Mesenchymal stem cell (in vitro differentiated cells and primary cell): Measurements from ENCODE around the gene LIX1L.
A peak's percentile ranks its signal among the peaks of the same experiment; 100 is the strongest.

Experiments
- DNase-seq: peaks from one replicate; pipeline ENCODE4 v3.0.0-alpha.2; 2013
- H2AFZ ChIP-seq: one replicate; pipeline ENCODE4 v1.6.1; 2013; ENCODE audit warnings: low read depth, mild to moderate bottlenecking, control low read depth, inconsistent platforms, low read length, moderate library complexity
- H2AK5ac ChIP-seq: 2 replicates; pipeline ENCODE4 v1.6.1; 2013; ENCODE audit warnings: low read length, moderate library complexity, mild to moderate bottlenecking, inconsistent platforms; ENCODE audit not compliant: severe bottlenecking
- H2BK120ac ChIP-seq: one replicate; pipeline ENCODE4 v1.6.1; 2013; ENCODE audit warnings: low read depth, mild to moderate bottlenecking, inconsistent platforms, low read length, moderate library complexity
- H2BK12ac ChIP-seq, 2 experiments: one replicate each; pipeline ENCODE4 v1.6.1; 2013; ENCODE audit warnings: inconsistent platforms in 2 of 2, low read length in 2 of 2, mild to moderate bottlenecking in 2 of 2, moderate library complexity in 2 of 2, control low read depth in 1 of 2
- H2BK15ac ChIP-seq: one replicate; pipeline ENCODE4 v1.6.1; 2013; ENCODE audit warnings: mild to moderate bottlenecking, low read depth, inconsistent platforms; ENCODE audit not compliant: poor library complexity, severe bottlenecking
- H2BK5ac ChIP-seq: 2 replicates; pipeline ENCODE4 v1.6.1; 2013; ENCODE audit warnings: low read depth, mild to moderate bottlenecking, low read length, control low read depth, inconsistent platforms; ENCODE audit not compliant: poor library complexity, severe bottlenecking
- H3K14ac ChIP-seq, 2 experiments: one replicate each; pipeline ENCODE4 v1.6.1; 2013; ENCODE audit warnings: inconsistent platforms in 2 of 2, low read length in 2 of 2, control low read depth in 1 of 2, mild to moderate bottlenecking in 1 of 2, moderate library complexity in 1 of 2
- H3K18ac ChIP-seq, 2 experiments: one replicate each; pipeline ENCODE4 v1.6.1; 2013; ENCODE audit warnings: inconsistent platforms in 2 of 2, low read length in 2 of 2, control low read depth in 1 of 2, low read depth in 1 of 2, mild to moderate bottlenecking in 1 of 2
- H3K23ac ChIP-seq, 2 experiments: one replicate each; pipeline ENCODE4 v1.6.1; 2013; ENCODE audit warnings: inconsistent platforms in 2 of 2, low read length in 2 of 2, mild to moderate bottlenecking in 2 of 2, moderate library complexity in 2 of 2, control low read depth in 1 of 2
- H3K27ac ChIP-seq: 2 replicates; pipeline ENCODE4 v1.5.1; 2013; ENCODE audit warnings: mild to moderate bottlenecking, moderate library complexity, low read length, control low read depth, inconsistent platforms; ENCODE audit not compliant: poor library complexity, severe bottlenecking
- H3K27me3 ChIP-seq, 2 experiments: 2 replicates each; pipeline versions ENCODE4 v1.6.1 to v1.7.0; 2013; ENCODE audit warnings: low read length in 2 of 2, mild to moderate bottlenecking in 2 of 2, moderate library complexity in 2 of 2, control low read depth in 1 of 2, inconsistent platforms in 1 of 2; ENCODE audit not compliant: control insufficient read depth in 1 of 2, insufficient read depth in 1 of 2
- H3K36me3 ChIP-seq, 2 experiments: 2 replicates each; pipeline versions ENCODE4 v1.6.1 to v1.7.0; 2013; ENCODE audit warnings: low read length in 2 of 2, control low read depth in 1 of 2, inconsistent platforms in 1 of 2, low read depth in 1 of 2, mild to moderate bottlenecking in 1 of 2; ENCODE audit not compliant: insufficient read depth in 2 of 2, control insufficient read depth in 1 of 2
- H3K4ac ChIP-seq, 2 experiments: one replicate each; pipeline ENCODE4 v1.6.1; 2013; ENCODE audit warnings: inconsistent platforms in 2 of 2, low read length in 2 of 2, mild to moderate bottlenecking in 2 of 2, moderate library complexity in 2 of 2, control low read depth in 1 of 2, low read depth in 1 of 2
- H3K4me1 ChIP-seq: 2 replicates; pipeline ENCODE4 v1.6.1; 2013; ENCODE audit warnings: low read depth, low read length, control low read depth; ENCODE audit not compliant: control insufficient read depth, insufficient read depth
- H3K4me2 ChIP-seq: 2 replicates; pipeline ENCODE4 v1.6.1; 2013; ENCODE audit warnings: low read length, mild to moderate bottlenecking, inconsistent platforms; ENCODE audit not compliant: poor library complexity, severe bottlenecking
- H3K4me3 ChIP-seq, 2 experiments: 2 replicates each; pipeline versions ENCODE4 v1.5.1 to v1.7.0; 2013; ENCODE audit warnings: low read length in 2 of 2, mild to moderate bottlenecking in 2 of 2, control low read depth in 1 of 2, low read depth in 1 of 2; ENCODE audit not compliant: insufficient read depth in 1 of 2
- H3K79me1 ChIP-seq: replicated peaks from 2 replicates; pipeline ENCODE4 v1.6.1; 2013; ENCODE audit warnings: mild to moderate bottlenecking, control low read depth, low read length, inconsistent platforms; ENCODE audit not compliant: poor library complexity, severe bottlenecking
- H3K9ac ChIP-seq: 2 replicates; pipeline ENCODE4 v1.7.0; 2013; ENCODE audit warnings: mild to moderate bottlenecking, low read length, moderate library complexity
- H3K9me3 ChIP-seq: 2 replicates; pipeline ENCODE4 v1.7.0; 2013; ENCODE audit warnings: mild to moderate bottlenecking, low read length; ENCODE audit not compliant: control insufficient read depth
- H4K8ac ChIP-seq: one replicate; pipeline ENCODE4 v1.6.1; 2013; ENCODE audit warnings: inconsistent platforms, mild to moderate bottlenecking, low read length, moderate library complexity
- H4K91ac ChIP-seq: one replicate; pipeline ENCODE4 v1.6.1; 2013; ENCODE audit warnings: mild to moderate bottlenecking, low read length, inconsistent platforms
- WGBS: methylation state at CpG from one replicate; pipeline ENCODE4 v1.1.7; 2013; ENCODE audit warnings: mixed read lengths; 5-methylcytosine and 5-hydroxymethylcytosine counted together

The LIX1L gene

GRCh38 chr1:145974721-145975120 is 16.9 kb upstream of the LIX1L start:
- H2BK5ac ChIP-seq = no peak overlapping the region
- no peak overlapping the region for H2AFZ ChIP-seq
- no peak overlapping the region for H2BK120ac ChIP-seq
- no peak overlapping the region for H3K18ac ChIP-seq
- H2BK12ac ChIP-seq = no peak overlapping the region
- no peak overlapping the region for H3K4me3 ChIP-seq
- no peak overlapping the region for H3K4ac ChIP-seq
- H3K27ac ChIP-seq = no peak overlapping the region
- H3K36me3 ChIP-seq = peaks cover 3 to 5% of the 10 kb centered on the region in 2 experiments
- H4K8ac ChIP-seq = no peak overlapping the region
- no peak overlapping the region for H3K14ac ChIP-seq
- 90% methylated on average over 7 of the region's 7 CpGs for WGBS
- H3K9ac ChIP-seq = peak overlapping the region; percentile 24
- H3K4me2 ChIP-seq = no peak overlapping the region
- H3K4me1 ChIP-seq = peaks cover 12% of the 10 kb centered on the region
- DNase-seq = no peak
- peaks cover 10% of the 10 kb centered on the region for H3K79me1 ChIP-seq
- no peak overlapping the region for H4K91ac ChIP-seq
- no peak overlapping the region for H2AK5ac ChIP-seq
- no peaks in the 10 kb centered on the region for H3K27me3 ChIP-seq
- no peaks in the 10 kb centered on the region for H3K9me3 ChIP-seq
- H2BK15ac ChIP-seq = peak overlapping the region; percentile 4
- no peak overlapping the region for H3K23ac ChIP-seq

DNA sequence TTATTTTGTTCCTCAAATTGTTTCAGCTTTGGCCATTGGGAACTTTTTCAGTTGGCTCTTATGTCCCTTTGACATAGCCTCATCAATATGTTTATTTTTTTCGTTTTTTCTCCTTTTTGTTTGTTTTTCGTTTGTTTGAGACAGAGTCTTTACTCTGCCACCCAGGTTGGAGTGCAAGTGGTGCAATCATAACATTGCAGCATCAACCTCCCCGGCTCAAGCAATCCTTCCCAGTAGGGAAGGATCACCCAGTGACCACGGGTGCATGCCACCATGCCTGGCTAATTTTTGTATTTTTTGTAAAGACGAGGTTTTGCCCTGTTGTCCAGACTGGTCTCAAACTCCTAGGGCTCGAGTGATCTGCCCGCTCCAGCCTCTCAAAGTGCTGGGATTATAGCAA is 14.8 kb upstream of the LIX1L start:
- H3K18ac ChIP-seq = no peak overlapping the region
- H2BK15ac ChIP-seq = no peak overlapping the region
- H3K4me1 ChIP-seq = peaks cover 7% of the 10 kb centered on the region
- H2BK120ac ChIP-seq = peak overlapping the region; percentile 19
- no peak overlapping the region for H4K8ac ChIP-seq
- H3K4me2 ChIP-seq = no peak overlapping the region
- 86% methylated on average over 7 of the region's 7 CpGs for WGBS
- H2BK5ac ChIP-seq = no peak overlapping the region
- no peak overlapping the region for H3K9ac ChIP-seq
- no peak overlapping the region for H3K27ac ChIP-seq
- peaks cover 0 to 3% of the 10 kb centered on the region in 2 experiments for H3K36me3 ChIP-seq
- no peak for DNase-seq
- no peak overlapping the region for H2BK12ac ChIP-seq
- H2AK5ac ChIP-seq = no peak overlapping the region
- H3K27me3 ChIP-seq = no peaks in the 10 kb centered on the region
- peaks cover 3% of the 10 kb centered on the region for H3K9me3 ChIP-seq
- H3K4me3 ChIP-seq = no peak overlapping the region
- H3K23ac ChIP-seq = no peak overlapping the region
- H3K79me1 ChIP-seq = peaks cover 10% of the 10 kb centered on the region
- H3K4ac ChIP-seq = no peak overlapping the region
- H3K14ac ChIP-seq = no peak overlapping the region
- no peak overlapping the region for H2AFZ ChIP-seq
- no peak overlapping the region for H4K91ac ChIP-seq

GRCh38 chr1:145967288-145967687 is 9.5 kb upstream of the LIX1L start:
- H2BK5ac ChIP-seq = no peak overlapping the region
- no peak overlapping the region for H3K18ac ChIP-seq
- H3K23ac ChIP-seq = no peak overlapping the region
- no peak overlapping the region for H4K8ac ChIP-seq
- peaks cover 8% of the 10 kb centered on the region for H3K4me1 ChIP-seq
- H2BK15ac ChIP-seq = no peak overlapping the region
- no peak overlapping the region for H3K14ac ChIP-seq
- no peak for DNase-seq
- H4K91ac ChIP-seq = no peak overlapping the region
- H3K4ac ChIP-seq = no peak overlapping the region
- H3K4me3 ChIP-seq = no peak overlapping the region
- no peak overlapping the region for H2AFZ ChIP-seq
- H3K79me1 ChIP-seq = peaks cover 9% of the 10 kb centered on the region
- no peak overlapping the region for H2BK120ac ChIP-seq
- H3K36me3 ChIP-seq = peaks cover 0 to 3% of the 10 kb centered on the region in 2 experiments
- H3K9ac ChIP-seq = no peak overlapping the region
- H3K4me2 ChIP-seq = no peak overlapping the region
- no peak overlapping the region for H2AK5ac ChIP-seq
- H3K27ac ChIP-seq = no peak overlapping the region
- no peak overlapping the region for H2BK12ac ChIP-seq
- 100% methylated on average over 2 of the region's 2 CpGs for WGBS
- H3K9me3 ChIP-seq = peaks cover 8% of the 10 kb centered on the region
- H3K27me3 ChIP-seq = no peaks in the 10 kb centered on the region

DNA sequence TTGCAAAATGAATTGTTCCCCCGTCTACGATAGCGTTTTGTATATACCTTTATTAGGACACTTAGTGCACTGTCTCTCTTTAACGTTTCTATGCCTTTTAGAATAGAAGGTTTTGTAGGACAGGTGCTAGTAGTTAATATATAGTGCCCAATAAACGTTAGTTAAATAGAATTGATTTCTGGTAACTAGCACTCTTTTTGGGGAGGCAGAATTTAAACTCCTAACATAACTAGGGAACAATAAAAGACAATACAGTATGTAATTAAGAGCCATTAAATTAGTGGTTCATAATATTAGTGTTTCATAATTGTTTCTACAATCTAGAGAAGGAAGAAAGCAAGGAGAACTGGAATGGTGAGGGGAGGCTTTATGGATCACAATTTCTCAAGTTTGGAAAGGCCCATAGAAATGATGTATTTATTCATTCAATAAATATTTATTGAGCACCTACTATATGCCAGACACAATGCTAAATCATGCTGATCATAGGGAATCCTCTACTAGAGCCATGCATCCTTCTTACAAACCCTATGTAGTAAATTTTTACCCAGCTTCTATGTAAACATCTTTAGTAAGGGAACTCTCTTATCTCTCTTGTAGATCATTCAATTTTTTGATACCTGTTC is 7.4 kb upstream of the LIX1L start:
- H3K27ac ChIP-seq = no peak overlapping the region
- DNase-seq = no peak
- H3K79me1 ChIP-seq = peaks cover 15% of the 10 kb centered on the region
- H3K4me3 ChIP-seq = peak overlapping the region in 1 of 2 experiments; percentile 92
- no peak overlapping the region for H3K23ac ChIP-seq
- no peak overlapping the region for H2AFZ ChIP-seq
- H3K18ac ChIP-seq = no peak overlapping the region
- H4K91ac ChIP-seq = no peak overlapping the region
- H3K4me1 ChIP-seq = peaks cover 23% of the 10 kb centered on the region
- H3K14ac ChIP-seq = no peak overlapping the region
- no peak overlapping the region for H2BK5ac ChIP-seq
- H2AK5ac ChIP-seq = no peak overlapping the region
- H2BK15ac ChIP-seq = no peak overlapping the region
- H2BK120ac ChIP-seq = no peak overlapping the region
- peaks cover 0 to 3% of the 10 kb centered on the region in 2 experiments for H3K36me3 ChIP-seq
- H3K4me2 ChIP-seq = peak overlapping the region; percentile 63
- no peak overlapping the region for H2BK12ac ChIP-seq
- peaks cover 8% of the 10 kb centered on the region for H3K9me3 ChIP-seq
- peak overlapping the region; percentile 87 for H3K9ac ChIP-seq
- H3K4ac ChIP-seq = no peak overlapping the region
- WGBS = 29% methylated on average over 5 of the region's 5 CpGs
- H4K8ac ChIP-seq = no peak overlapping the region
- no peaks in the 10 kb centered on the region for H3K27me3 ChIP-seq
